Subcutaneous adipose tissue (tissue), 4 donors: Measurements from ENCODE around the gene CDK2. TPM values are rescaled to one million over a fixed set of nuclear protein-coding genes. Genes with fewer than 3 reads are reported as not detected.

Experiments
- CTCF ChIP-seq: fragments of 450-650 bp; IDR thresholded peaks from one replicate; pipeline ENCODE4 v1.5.1; 2016; ENCODE audit warnings: low read depth, mild to moderate bottlenecking, control low read depth, antibody characterized with exemption, moderate library complexity
- total RNA-seq, 4 donors: library from RNA; depleted of rRNA; stranded (reverse); fragments of >200 nt; gene quantifications; one replicate each; pipeline ENCODE4 v1.1.0, GENCODE V29; 2016

The CDK2 gene
- 10 to 100 TPM in 1 of 4 donors, 1 to 10 TPM in 3; 7.9 to 14.9 (median 9.0) TPM for total RNA-seq

GRCh38 chr12:55966408-55967281 is at the start of gene CDK2:
Gene CDK2 (plus strand): TSS chr12:55966830. CDS start chr12:55967009, 179 bp downstream.
- no peak for TF ChIP-seq CTCF

DNA sequence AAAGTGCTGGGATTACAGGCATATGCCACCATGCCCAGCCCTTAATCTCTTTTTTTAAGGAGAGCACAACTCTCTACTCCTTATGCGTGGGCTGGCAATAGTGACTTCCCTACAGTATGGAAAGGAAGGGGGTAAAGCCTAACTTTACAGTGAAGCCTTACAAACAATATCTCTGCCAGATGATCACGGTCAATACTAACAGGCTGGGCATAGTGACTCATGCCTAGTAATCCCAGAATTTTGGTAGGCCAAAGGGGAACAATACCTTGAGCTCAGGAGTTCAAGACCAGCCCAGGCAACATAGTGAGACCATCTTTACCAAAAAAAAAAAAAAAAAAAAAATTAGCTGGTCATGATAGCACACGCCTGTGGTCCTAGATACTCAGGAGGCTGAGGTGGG is 44.5 kb upstream of the CDK2 start:
- no peak for TF ChIP-seq CTCF

- TF ChIP-seq CTCF: no peak
Measured at GRCh38 chr12:55925371-55925770, 41.3 kb upstream of the CDK2 start.

DNA sequence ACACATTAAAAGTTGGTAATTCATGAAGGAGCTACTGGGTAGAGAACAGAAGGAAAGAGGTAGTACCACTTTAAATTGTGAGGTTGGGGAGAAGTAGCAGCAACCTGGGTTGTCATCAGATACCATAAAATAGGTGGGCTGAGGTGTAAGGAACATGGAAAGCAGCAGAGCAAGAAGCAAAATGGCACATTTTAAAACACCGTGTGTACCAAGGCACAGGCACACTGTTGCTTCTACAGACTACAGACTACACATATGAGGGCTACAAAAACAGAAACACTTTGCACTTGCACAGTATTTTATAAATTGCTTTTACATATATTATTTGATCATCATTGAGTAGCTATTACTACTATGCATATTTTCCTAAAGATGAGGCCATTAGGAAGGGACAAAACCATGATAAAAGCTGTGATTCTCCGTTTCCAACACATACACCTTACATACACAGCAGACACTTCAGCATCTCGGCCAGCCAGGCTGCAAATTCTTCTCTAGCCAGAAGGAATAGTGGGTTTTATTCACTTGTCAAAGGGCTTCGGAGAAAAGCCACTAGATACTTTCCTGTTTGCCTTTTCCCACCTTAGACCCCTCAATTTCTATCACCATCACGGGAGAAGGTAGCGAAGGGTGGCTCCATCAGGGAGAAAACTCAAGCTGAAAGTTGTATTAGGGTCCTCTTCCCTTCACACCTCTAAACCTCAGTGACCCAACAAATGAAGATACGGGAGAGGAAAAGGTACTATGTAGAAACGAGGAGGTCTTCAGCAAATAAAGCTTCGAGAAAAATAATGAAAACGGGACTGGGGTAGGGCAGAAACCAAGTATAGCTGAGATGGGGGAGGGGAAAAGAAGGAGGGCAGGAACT is 40.5 kb upstream of the CDK2 start:
- TF ChIP-seq CTCF: no peak

GRCh38 chr12:55926738-55927587 is 39.7 kb upstream of the CDK2 start:
- TF ChIP-seq CTCF: no peak

DNA sequence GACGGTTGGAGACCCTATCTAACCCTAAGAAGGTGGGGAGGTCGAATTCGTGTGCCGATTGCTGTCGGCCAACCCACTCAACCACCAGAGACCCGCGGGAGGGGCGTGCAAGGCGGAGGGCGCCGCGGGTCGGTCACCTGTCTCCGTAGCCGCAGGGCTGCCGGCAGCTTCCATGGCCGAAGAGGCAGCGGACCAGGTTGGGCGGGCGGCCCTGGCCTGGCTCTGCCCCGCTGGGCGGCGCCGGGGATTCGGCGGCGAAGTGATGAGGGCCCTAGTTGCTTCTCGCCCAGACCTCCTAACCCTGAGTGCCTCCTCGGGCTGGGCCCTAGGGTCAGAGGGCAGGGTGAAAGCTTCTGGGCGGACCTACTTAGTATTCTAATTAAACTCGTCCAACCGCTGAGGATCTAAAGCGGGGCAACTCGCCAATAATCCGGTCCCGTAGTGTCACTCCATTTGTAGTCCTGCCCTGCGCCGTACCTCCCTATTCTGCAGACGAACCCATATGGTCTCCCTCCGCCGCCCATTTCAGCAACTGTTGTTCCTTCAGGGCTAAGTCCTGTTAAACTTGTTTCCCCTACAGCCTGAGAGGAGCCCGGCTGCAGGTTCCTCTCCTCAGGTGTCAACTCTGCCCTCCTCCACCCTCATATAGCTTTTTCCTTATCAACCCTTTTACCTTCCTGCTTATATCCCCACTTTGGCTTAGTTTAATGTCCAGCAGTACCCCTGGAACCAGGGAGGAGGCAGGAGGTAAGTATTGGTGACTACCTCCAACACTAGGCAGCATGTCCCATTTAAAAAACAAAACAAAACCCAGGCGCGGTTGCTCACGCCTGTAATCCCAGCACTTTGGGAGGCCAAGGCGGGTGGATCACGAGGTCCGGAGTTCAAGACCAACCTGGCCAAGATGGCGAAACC is 38.8 kb upstream of the CDK2 start, which contains the start of gene PYM1:
Gene PYM1, minus strand, starts transcription at position 307 of the 915 bp plus-strand sequence. Its CDS starts 133 bp downstream, at position 174.
- no peak for TF ChIP-seq CTCF
